Mesenchymal stem cell (in vitro differentiated cells and primary cell): ENCODE data around the gene NOSTRIN.

ENCODE experiments used
- DNase-seq: peaks from one replicate; pipeline ENCODE4 v3.0.0-alpha.2; 2013
- H2AFZ ChIP-seq: one replicate; pipeline ENCODE4 v1.6.1; 2013; ENCODE audit warnings: low read depth, mild to moderate bottlenecking, control low read depth, inconsistent platforms, low read length, moderate library complexity
- H2AK5ac ChIP-seq: 2 replicates; pipeline ENCODE4 v1.6.1; 2013; ENCODE audit warnings: low read length, moderate library complexity, mild to moderate bottlenecking, inconsistent platforms; ENCODE audit not compliant: severe bottlenecking
- H2BK120ac ChIP-seq: one replicate; pipeline ENCODE4 v1.6.1; 2013; ENCODE audit warnings: low read depth, mild to moderate bottlenecking, inconsistent platforms, low read length, moderate library complexity
- H2BK12ac ChIP-seq, 2 experiments: one replicate each; pipeline ENCODE4 v1.6.1; 2013; ENCODE audit warnings: inconsistent platforms in 2 of 2, low read length in 2 of 2, mild to moderate bottlenecking in 2 of 2, moderate library complexity in 2 of 2, control low read depth in 1 of 2
- H2BK15ac ChIP-seq: one replicate; pipeline ENCODE4 v1.6.1; 2013; ENCODE audit warnings: mild to moderate bottlenecking, low read depth, inconsistent platforms; ENCODE audit not compliant: poor library complexity, severe bottlenecking
- H2BK5ac ChIP-seq: 2 replicates; pipeline ENCODE4 v1.6.1; 2013; ENCODE audit warnings: low read depth, mild to moderate bottlenecking, low read length, control low read depth, inconsistent platforms; ENCODE audit not compliant: poor library complexity, severe bottlenecking
- H3K14ac ChIP-seq, 2 experiments: one replicate each; pipeline ENCODE4 v1.6.1; 2013; ENCODE audit warnings: inconsistent platforms in 2 of 2, low read length in 2 of 2, control low read depth in 1 of 2, mild to moderate bottlenecking in 1 of 2, moderate library complexity in 1 of 2
- H3K18ac ChIP-seq, 2 experiments: one replicate each; pipeline ENCODE4 v1.6.1; 2013; ENCODE audit warnings: inconsistent platforms in 2 of 2, low read length in 2 of 2, control low read depth in 1 of 2, low read depth in 1 of 2, mild to moderate bottlenecking in 1 of 2
- H3K23ac ChIP-seq, 2 experiments: one replicate each; pipeline ENCODE4 v1.6.1; 2013; ENCODE audit warnings: inconsistent platforms in 2 of 2, low read length in 2 of 2, mild to moderate bottlenecking in 2 of 2, moderate library complexity in 2 of 2, control low read depth in 1 of 2
- H3K27ac ChIP-seq: 2 replicates; pipeline ENCODE4 v1.5.1; 2013; ENCODE audit warnings: mild to moderate bottlenecking, moderate library complexity, low read length, control low read depth, inconsistent platforms; ENCODE audit not compliant: poor library complexity, severe bottlenecking
- H3K27me3 ChIP-seq, 2 experiments: 2 replicates each; pipeline versions ENCODE4 v1.6.1 to v1.7.0; 2013; ENCODE audit warnings: low read length in 2 of 2, mild to moderate bottlenecking in 2 of 2, moderate library complexity in 2 of 2, control low read depth in 1 of 2, inconsistent platforms in 1 of 2; ENCODE audit not compliant: control insufficient read depth in 1 of 2, insufficient read depth in 1 of 2
- H3K36me3 ChIP-seq, 2 experiments: 2 replicates each; pipeline versions ENCODE4 v1.6.1 to v1.7.0; 2013; ENCODE audit warnings: low read length in 2 of 2, control low read depth in 1 of 2, inconsistent platforms in 1 of 2, low read depth in 1 of 2, mild to moderate bottlenecking in 1 of 2; ENCODE audit not compliant: insufficient read depth in 2 of 2, control insufficient read depth in 1 of 2
- H3K4ac ChIP-seq, 2 experiments: one replicate each; pipeline ENCODE4 v1.6.1; 2013; ENCODE audit warnings: inconsistent platforms in 2 of 2, low read length in 2 of 2, mild to moderate bottlenecking in 2 of 2, moderate library complexity in 2 of 2, control low read depth in 1 of 2, low read depth in 1 of 2
- H3K4me1 ChIP-seq: 2 replicates; pipeline ENCODE4 v1.6.1; 2013; ENCODE audit warnings: low read depth, low read length, control low read depth; ENCODE audit not compliant: control insufficient read depth, insufficient read depth
- H3K4me2 ChIP-seq: 2 replicates; pipeline ENCODE4 v1.6.1; 2013; ENCODE audit warnings: low read length, mild to moderate bottlenecking, inconsistent platforms; ENCODE audit not compliant: poor library complexity, severe bottlenecking
- H3K4me3 ChIP-seq, 2 experiments: 2 replicates each; pipeline versions ENCODE4 v1.5.1 to v1.7.0; 2013; ENCODE audit warnings: low read length in 2 of 2, mild to moderate bottlenecking in 2 of 2, control low read depth in 1 of 2, low read depth in 1 of 2; ENCODE audit not compliant: insufficient read depth in 1 of 2
- H3K79me1 ChIP-seq: replicated peaks from 2 replicates; pipeline ENCODE4 v1.6.1; 2013; ENCODE audit warnings: mild to moderate bottlenecking, control low read depth, low read length, inconsistent platforms; ENCODE audit not compliant: poor library complexity, severe bottlenecking
- H3K9ac ChIP-seq: 2 replicates; pipeline ENCODE4 v1.7.0; 2013; ENCODE audit warnings: mild to moderate bottlenecking, low read length, moderate library complexity
- H3K9me3 ChIP-seq: 2 replicates; pipeline ENCODE4 v1.7.0; 2013; ENCODE audit warnings: mild to moderate bottlenecking, low read length; ENCODE audit not compliant: control insufficient read depth
- H4K8ac ChIP-seq: one replicate; pipeline ENCODE4 v1.6.1; 2013; ENCODE audit warnings: inconsistent platforms, mild to moderate bottlenecking, low read length, moderate library complexity
- H4K91ac ChIP-seq: one replicate; pipeline ENCODE4 v1.6.1; 2013; ENCODE audit warnings: mild to moderate bottlenecking, low read length, inconsistent platforms
- WGBS: methylation state at CpG from one replicate; pipeline ENCODE4 v1.1.7; 2013; ENCODE audit warnings: mixed read lengths; 5-methylcytosine and 5-hydroxymethylcytosine counted together

Gene NOSTRIN

GRCh38 chr2:168794968-168795367 lies 7.5 kb upstream of the NOSTRIN start:
- Histone ChIP-seq H2BK15ac (no peak overlapping the region), H3K4me1 (no peaks in the 10 kb centered on the region), H2BK12ac (no peak overlapping the region), H3K79me1 (no peaks in the 10 kb centered on the region), H3K36me3 (no peaks in the 10 kb centered on the region), H3K9ac (no peak overlapping the region), H2BK120ac (no peak overlapping the region), H3K9me3 (no peaks in the 10 kb centered on the region), H4K8ac (no peak overlapping the region), H3K4ac (no peak overlapping the region), H2AFZ (no peak overlapping the region), H3K18ac (no peak overlapping the region), H3K4me2 (no peak overlapping the region), H4K91ac (no peak overlapping the region), H3K14ac (no peak overlapping the region), H3K27ac (no peak overlapping the region), H3K23ac (no peak overlapping the region), H2AK5ac (no peak overlapping the region), H3K4me3 (no peak overlapping the region), H3K27me3 (peaks cover 0 to 2% of the 10 kb centered on the region in 2 experiments), H2BK5ac (no peak overlapping the region)
- WGBS: no CpG with 5 or more reads among the region's 1 CpG
- no peak for DNase-seq

- no peak overlapping the region for H3K14ac ChIP-seq
- H3K36me3 ChIP-seq: no peaks in the 10 kb centered on the region
- peak overlapping the region; percentile 35 to 37 for H3K4ac ChIP-seq
- 76% methylated on average over 9 of the region's 9 CpGs for WGBS
- H4K8ac ChIP-seq: peak overlapping the region; percentile 66
- no peak overlapping the region for H3K23ac ChIP-seq
- no peaks in the 10 kb centered on the region for H3K79me1 ChIP-seq
- H3K9me3 ChIP-seq: no peaks in the 10 kb centered on the region
- DNase-seq: no peak
- no peak overlapping the region for H3K9ac ChIP-seq
- H2AFZ ChIP-seq: no peak overlapping the region
- H3K18ac ChIP-seq: peak overlapping the region; percentile 50 to 80
- no peak overlapping the region for H3K4me2 ChIP-seq
- peak overlapping the region; percentile 79 for H4K91ac ChIP-seq
- H2BK120ac ChIP-seq: peak overlapping the region; percentile 40
- no peak overlapping the region for H3K4me3 ChIP-seq
- no peak overlapping the region for H2BK5ac ChIP-seq
- H3K4me1 ChIP-seq: no peaks in the 10 kb centered on the region
- peak overlapping the region; percentile 60 to 69 for H2BK12ac ChIP-seq
- peak overlapping the region; percentile 60 for H2BK15ac ChIP-seq
- no peak overlapping the region for H3K27ac ChIP-seq
- peaks cover 0 to 2% of the 10 kb centered on the region in 2 experiments for H3K27me3 ChIP-seq
- H2AK5ac ChIP-seq: no peak overlapping the region
These were observed 6.3 kb upstream of the NOSTRIN start for GRCh38 chr2:168796090-168796577.

GRCh38 chr2:168796583-168797285 lies 5.7 kb upstream of the NOSTRIN start:
- DNase-seq: peak; percentile 85
- Histone ChIP-seq H2AFZ (no peak overlapping the region), H4K91ac (no peak overlapping the region), H3K36me3 (no peaks in the 10 kb centered on the region), H3K23ac (no peak overlapping the region), H3K4me2 (no peak overlapping the region), H4K8ac (no peak overlapping the region), H3K27ac (no peak overlapping the region), H3K4ac (no peak overlapping the region), H2BK120ac (no peak overlapping the region), H2BK15ac (no peak overlapping the region), H3K18ac (no peak overlapping the region), H3K9me3 (no peaks in the 10 kb centered on the region), H3K27me3 (peaks cover 0 to 2% of the 10 kb centered on the region in 2 experiments), H3K4me1 (no peaks in the 10 kb centered on the region), H3K14ac (no peak overlapping the region), H2BK5ac (no peak overlapping the region), H3K9ac (no peak overlapping the region), H2AK5ac (no peak overlapping the region), H3K4me3 (no peak overlapping the region), H3K79me1 (no peaks in the 10 kb centered on the region), H2BK12ac (no peak overlapping the region)
- 14% methylated on average over 5 of the region's 8 CpGs for WGBS

DNA sequence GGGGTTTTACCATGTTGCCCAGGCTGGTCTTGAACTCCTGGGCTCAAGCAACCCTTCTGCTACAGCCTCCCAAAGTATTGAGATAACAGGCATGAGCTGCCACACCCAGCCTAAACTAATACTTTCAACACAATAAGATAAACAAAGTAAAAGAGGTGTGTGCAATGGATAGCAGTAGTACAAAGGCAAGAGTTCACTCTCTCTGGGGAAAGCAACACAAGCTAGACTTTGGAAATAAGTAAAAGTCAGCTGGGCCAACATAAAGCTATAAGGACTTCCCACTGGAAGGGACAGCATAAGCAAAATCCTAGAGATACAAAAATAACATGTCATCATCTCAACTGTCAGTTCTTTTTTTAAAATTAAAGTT lies 5.2 kb upstream of the NOSTRIN start:
- Histone ChIP-seq H3K36me3 (no peaks in the 10 kb centered on the region), H3K14ac (no peak overlapping the region), H2AK5ac (no peak overlapping the region), H2BK120ac (no peak overlapping the region), H3K9me3 (no peaks in the 10 kb centered on the region), H3K18ac (no peak overlapping the region), H3K27me3 (peaks cover 0 to 2% of the 10 kb centered on the region in 2 experiments), H3K4me1 (no peaks in the 10 kb centered on the region), H3K4me3 (no peak overlapping the region), H2AFZ (no peak overlapping the region), H3K4me2 (no peak overlapping the region), H2BK12ac (no peak overlapping the region), H2BK15ac (no peak overlapping the region), H3K23ac (no peak overlapping the region), H4K91ac (no peak overlapping the region), H3K9ac (no peak overlapping the region), H3K4ac (no peak overlapping the region), H4K8ac (no peak overlapping the region), H3K27ac (no peak overlapping the region), H2BK5ac (no peak overlapping the region), H3K79me1 (no peaks in the 10 kb centered on the region)
- no peak for DNase-seq
